ENCODE measurements around the gene SUPT5H.
A peak's percentile ranks its signal among the peaks of the same experiment; 100 is the strongest.
"Not testable (repeated sequence)": the region's sequence is repeated elsewhere in the genome, so short reads cannot be mapped to it uniquely, and the experiment has no call there.

Gene SUPT5H

DNA sequence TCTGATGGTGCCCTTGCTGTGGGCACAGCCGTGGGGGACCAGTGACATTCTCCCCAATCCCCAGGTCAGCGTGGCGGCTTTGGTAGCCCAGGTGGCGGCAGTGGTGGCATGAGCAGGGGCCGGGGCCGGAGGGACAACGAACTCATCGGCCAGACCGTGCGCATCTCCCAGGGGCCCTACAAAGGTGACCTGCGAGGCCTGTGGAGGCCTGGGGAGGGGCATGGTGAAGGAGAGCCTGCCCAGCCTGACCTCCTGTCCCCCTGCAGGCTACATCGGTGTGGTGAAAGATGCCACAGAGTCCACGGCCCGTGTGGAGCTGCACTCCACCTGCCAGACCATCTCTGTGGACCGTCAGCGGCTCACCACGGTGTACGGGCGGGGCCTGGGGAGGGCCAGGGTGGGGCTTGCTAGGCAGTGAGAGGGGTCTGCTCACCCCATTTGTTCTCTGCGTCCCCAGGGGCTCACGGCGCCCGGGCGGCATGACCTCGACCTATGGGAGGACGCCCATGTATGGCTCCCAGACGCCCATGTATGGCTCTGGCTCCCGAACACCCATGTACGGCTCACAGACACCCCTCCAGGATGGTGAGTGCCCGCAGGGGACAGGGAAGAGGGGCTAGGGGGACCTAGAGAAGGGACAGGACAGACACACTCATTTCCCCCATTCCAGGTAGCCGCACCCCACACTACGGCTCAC, 27.5 kb downstream of the SUPT5H start:
- no peak overlapping the region for H3K4me3 ChIP-seq (ENCODE audit: low read length)
- no peaks in the 10 kb centered on the region for H3K4me1 ChIP-seq (ENCODE audit: insufficient read depth, low read length)
- H3K9me3 ChIP-seq (ENCODE audit: low read length): no peaks in the 10 kb centered on the region
- peaks cover 82% of the 10 kb centered on the region for H3K36me3 ChIP-seq (ENCODE audit: insufficient read depth, low read length)
- no peaks in the 10 kb centered on the region for H3K27me3 ChIP-seq (ENCODE audit: insufficient read depth, low read length)
- no peak overlapping the region for H2AFZ ChIP-seq (ENCODE audit: low read depth, low read length)

DNA sequence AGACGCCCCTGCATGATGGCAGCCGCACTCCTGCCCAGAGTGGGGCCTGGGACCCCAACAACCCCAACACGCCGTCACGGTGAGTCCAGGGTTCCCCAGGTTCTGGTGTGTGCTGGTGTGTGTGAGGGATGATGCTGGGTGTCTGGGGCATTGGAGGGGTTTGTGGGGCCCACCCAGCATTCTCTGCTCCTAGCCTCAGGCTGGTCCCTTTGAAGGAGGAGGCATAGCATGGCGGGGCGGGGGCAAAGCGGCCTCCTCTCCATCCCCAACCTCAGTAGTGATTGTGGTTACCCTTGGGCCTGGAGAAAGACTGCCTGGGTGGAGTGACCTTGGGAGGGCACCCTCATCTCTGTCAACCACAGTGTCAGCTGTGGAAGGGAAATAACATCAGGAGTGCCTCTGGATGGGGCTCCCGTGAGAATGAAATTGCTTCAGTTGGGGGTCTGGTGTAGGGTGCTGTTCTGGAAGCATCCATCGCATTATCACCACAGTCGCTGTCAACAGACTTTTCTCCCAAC, 28.1 kb downstream of the SUPT5H start:
- no peaks in the 10 kb centered on the region for H3K27me3 ChIP-seq (ENCODE audit: insufficient read depth, low read length)

DNA sequence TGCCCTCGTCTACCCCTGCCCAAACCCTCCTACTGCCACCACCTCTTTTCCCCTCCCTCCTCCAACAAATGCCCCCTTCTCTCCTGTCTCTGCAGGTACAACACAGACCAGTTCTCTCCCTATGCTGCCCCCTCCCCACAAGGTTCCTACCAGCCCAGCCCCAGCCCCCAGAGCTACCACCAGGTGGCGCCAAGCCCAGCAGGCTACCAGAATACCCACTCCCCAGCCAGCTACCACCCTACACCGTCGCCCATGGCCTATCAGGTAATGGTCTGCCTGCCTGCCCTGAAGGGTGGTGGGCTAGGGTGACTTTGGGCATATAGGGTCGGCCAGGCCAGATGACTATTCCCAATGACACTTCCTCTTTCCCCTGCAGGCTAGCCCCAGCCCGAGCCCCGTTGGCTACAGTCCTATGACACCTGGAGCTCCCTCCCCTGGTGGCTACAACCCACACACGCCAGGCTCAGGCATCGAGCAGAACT, 28.8 kb downstream of the SUPT5H start:
- no peak overlapping the region for H2AFZ ChIP-seq (ENCODE audit: low read depth, low read length)
- H3K4me1 ChIP-seq (ENCODE audit: insufficient read depth, low read length): no peaks in the 10 kb centered on the region
- no peaks in the 10 kb centered on the region for H3K9me3 ChIP-seq (ENCODE audit: low read length)
- peaks cover 69% of the 10 kb centered on the region for H3K36me3 ChIP-seq (ENCODE audit: insufficient read depth, low read length)
- no peaks in the 10 kb centered on the region for H3K27me3 ChIP-seq (ENCODE audit: insufficient read depth, low read length)
- H3K4me3 ChIP-seq (ENCODE audit: low read length): no peak overlapping the region

More for the DNA sequence above, 28.1 kb downstream of the SUPT5H start:
- no peaks in the 10 kb centered on the region for H3K9me3 ChIP-seq (ENCODE audit: low read length)
- H3K4me1 ChIP-seq (ENCODE audit: insufficient read depth, low read length): no peaks in the 10 kb centered on the region
- H3K4me3 ChIP-seq (ENCODE audit: low read length): no peak overlapping the region
- peaks cover 75% of the 10 kb centered on the region for H3K36me3 ChIP-seq (ENCODE audit: insufficient read depth, low read length)
- no peak overlapping the region for H2AFZ ChIP-seq (ENCODE audit: low read depth, low read length)

DNA sequence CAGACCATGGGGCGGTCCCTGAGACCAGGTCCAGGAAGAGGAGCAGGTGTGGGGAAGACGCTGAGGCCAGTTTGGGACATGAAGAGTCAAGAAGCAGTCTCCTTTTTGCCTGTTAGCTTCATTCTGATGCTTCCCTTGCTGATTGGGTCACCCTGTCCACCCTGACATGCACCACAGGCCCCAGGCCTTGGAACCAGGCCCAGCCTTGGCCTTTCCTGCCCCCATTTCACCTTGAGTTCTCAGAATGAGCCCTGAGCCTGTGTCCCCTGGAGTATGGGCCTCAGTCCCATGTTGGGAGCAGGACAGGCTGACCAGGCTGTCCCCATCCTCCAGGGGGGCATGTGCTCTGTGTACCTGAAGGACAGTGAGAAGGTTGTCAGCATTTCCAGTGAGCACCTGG, 30.4 kb downstream of the SUPT5H start:
- no peaks in the 10 kb centered on the region for H3K27me3 ChIP-seq (ENCODE audit: insufficient read depth, low read length)
- no peak overlapping the region for H3K4me3 ChIP-seq (ENCODE audit: low read length)
- H2AFZ ChIP-seq (ENCODE audit: low read depth, low read length): no peak overlapping the region
- H3K4me1 ChIP-seq (ENCODE audit: insufficient read depth, low read length): peaks cover 6% of the 10 kb centered on the region
- no peaks in the 10 kb centered on the region for H3K9me3 ChIP-seq (ENCODE audit: low read length)
- peaks cover 53% of the 10 kb centered on the region for H3K36me3 ChIP-seq (ENCODE audit: insufficient read depth, low read length)

DNA sequence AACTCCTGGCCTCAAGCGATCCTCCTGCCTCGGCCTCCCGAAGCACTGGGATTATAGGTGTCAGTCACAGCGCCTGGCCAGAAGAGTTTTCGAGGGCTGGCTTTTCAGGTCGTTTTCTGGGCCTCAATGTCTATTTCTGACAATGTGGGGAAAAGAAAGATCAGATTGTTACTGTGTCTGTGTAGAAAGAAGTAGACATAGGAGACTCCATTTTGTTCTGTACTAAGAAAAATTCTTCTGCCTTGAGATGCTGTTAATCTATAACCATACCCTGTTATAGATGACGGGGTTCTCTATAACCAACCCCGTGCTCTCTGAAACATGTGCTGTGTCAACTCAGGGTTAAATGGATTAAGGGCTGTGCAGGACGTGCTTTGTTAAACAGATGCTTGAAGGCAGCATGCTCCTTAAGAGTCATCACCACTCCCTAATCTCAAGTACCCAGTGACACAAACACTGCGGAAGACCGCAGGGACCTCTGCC, 34.0 kb downstream of the SUPT5H start:
- H2AFZ ChIP-seq (ENCODE audit: low read depth, low read length); H3K4me3 ChIP-seq (ENCODE audit: low read length); H3K27me3 ChIP-seq (ENCODE audit: insufficient read depth, low read length); H3K9me3 ChIP-seq (ENCODE audit: low read length): not testable (repeated sequence)
- Histone ChIP-seq H3K36me3 (ENCODE audit: insufficient read depth, low read length) (peaks cover 29% of the 10 kb centered on the region), H3K4me1 (ENCODE audit: insufficient read depth, low read length) (peaks cover 19% of the 10 kb centered on the region)

DNA sequence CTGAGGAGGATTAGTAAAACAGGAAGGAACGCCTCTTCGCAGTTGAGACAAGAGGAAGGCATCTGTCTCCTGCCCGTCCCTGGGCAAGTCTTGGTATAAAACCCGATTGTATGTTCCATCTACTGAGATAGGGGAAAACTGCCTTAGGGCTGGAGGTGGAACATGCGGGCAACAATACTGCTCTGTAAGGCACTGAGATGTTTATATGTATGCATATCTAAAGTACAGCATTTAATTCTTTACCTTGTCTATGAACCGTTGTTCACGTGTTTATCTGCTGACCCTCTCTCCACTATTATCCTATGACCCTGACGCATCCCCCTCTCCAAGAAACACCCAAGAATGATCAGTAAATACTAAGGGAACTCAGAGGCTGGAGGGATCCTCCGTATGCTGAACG, 34.5 kb downstream of the SUPT5H start:
- Histone ChIP-seq H2AFZ (ENCODE audit: low read depth, low read length) (peak overlapping the region; percentile 93), H3K9me3 (ENCODE audit: low read length) (no peaks in the 10 kb centered on the region), H3K4me1 (ENCODE audit: insufficient read depth, low read length) (peaks cover 19% of the 10 kb centered on the region), H3K27me3 (ENCODE audit: insufficient read depth, low read length) (no peaks in the 10 kb centered on the region), H3K4me3 (ENCODE audit: low read length) (peak overlapping the region; percentile 99), H3K36me3 (ENCODE audit: insufficient read depth, low read length) (peaks cover 29% of the 10 kb centered on the region)

DNA sequence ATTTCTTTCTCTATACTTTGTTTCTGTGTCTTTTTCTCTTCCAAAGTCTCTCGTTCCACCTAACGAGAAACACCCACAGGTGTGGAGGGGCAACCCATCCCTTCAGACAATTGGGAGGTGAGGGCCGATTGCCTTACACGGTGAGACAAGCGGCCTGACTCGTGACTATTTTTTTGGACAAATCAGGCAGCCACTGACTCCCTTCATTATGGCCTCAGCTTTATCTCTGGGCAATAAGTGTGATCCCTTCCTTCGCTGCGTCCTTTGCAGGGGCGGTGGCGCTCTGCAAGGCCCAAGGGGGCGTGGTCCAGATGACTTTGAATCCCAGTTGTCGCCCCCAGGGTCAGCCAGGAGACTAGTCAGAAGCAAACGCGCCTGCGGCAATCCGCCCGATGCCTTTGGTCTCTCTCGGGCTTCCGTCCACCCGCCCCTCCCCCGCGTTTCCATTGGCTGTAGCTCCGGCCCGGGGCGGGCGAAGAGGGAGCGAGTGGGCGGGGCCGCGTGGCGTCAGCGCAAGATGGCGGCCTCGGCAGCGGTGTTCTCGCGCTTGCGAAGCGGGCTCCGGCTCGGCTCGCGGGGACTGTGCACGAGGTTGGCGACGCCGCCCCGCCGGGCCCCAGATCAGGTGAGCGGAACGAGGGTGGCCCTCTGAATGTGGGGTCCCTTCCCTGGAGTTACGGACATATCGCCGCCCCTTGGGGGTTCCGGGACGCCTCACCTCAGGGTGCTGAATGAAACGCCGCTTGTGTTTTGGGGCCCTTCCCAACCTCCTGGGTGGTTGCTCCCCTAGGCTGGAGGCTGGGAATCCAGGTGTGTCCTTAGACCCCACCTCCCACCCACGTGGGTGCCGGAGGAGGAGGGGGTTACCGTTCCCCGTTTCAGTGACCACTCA, 35.2 kb downstream of the SUPT5H start, which contains the start of gene TIMM50:
TSS of gene TIMM50 (plus strand) at position 502 of the 892 bp plus-strand sequence. CDS start at position 518, 16 bp downstream.
- Histone ChIP-seq H3K9me3 (ENCODE audit: low read length) (no peaks in the 10 kb centered on the region), H3K4me1 (ENCODE audit: insufficient read depth, low read length) (peaks cover 19% of the 10 kb centered on the region), H3K4me3 (ENCODE audit: low read length) (peak within 1 kb of the TSS; percentile 99), H3K27me3 (ENCODE audit: insufficient read depth, low read length) (no peaks in the 10 kb centered on the region), H2AFZ (ENCODE audit: low read depth, low read length) (peak within 1 kb of the TSS; percentile 93), H3K36me3 (ENCODE audit: insufficient read depth, low read length) (peaks cover 32% of the 10 kb centered on the region)

DNA sequence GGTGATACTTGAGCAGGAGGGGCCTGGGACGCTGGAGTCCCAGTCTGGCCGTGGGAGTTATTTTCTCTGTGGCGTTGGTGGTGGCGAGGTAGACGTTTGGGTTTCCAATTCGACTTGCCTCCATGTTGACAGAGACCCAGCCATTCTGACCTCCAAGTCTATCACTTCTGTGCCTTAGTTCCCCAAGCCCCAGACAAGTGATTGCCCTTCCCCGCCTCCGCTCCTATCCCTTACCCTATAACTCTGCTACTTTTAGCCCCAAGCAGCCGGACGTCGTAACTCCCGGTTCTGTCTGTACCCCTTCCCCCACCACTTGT, 35.8 kb downstream of the SUPT5H start:
- Histone ChIP-seq H3K4me1 (ENCODE audit: insufficient read depth, low read length) (peaks cover 19% of the 10 kb centered on the region), H2AFZ (ENCODE audit: low read depth, low read length) (peak overlapping the region; percentile 93), H3K4me3 (ENCODE audit: low read length) (peak overlapping the region; percentile 99), H3K36me3 (ENCODE audit: insufficient read depth, low read length) (peaks cover 33% of the 10 kb centered on the region), H3K9me3 (ENCODE audit: low read length) (no peaks in the 10 kb centered on the region), H3K27me3 (ENCODE audit: insufficient read depth, low read length) (no peaks in the 10 kb centered on the region)

DNA sequence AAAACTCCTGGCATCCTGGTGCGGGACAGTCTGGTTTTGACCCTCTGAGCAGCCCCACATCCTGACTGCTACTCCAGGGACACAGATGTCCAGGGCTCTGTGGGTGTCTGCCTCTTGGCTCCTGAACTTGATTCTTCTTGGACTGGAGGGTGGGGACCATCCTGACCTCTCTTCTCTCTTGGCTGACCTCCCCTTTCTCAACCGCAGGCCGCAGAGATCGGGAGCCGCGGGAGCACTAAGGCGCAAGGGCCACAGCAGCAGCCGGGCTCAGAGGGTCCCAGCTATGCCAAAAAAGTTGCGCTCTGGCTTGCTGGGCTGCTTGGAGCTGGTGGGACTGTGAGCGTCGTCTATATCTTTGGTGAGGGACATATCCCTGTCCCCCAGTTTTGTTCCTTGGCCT, 36.3 kb downstream of the SUPT5H start:
- no peaks in the 10 kb centered on the region for H3K27me3 ChIP-seq (ENCODE audit: insufficient read depth, low read length)
- peak overlapping the region; percentile 99 for H3K4me3 ChIP-seq (ENCODE audit: low read length)
- H2AFZ ChIP-seq (ENCODE audit: low read depth, low read length): no peak overlapping the region
- H3K9me3 ChIP-seq (ENCODE audit: low read length): no peaks in the 10 kb centered on the region
- peaks cover 19% of the 10 kb centered on the region for H3K4me1 ChIP-seq (ENCODE audit: insufficient read depth, low read length)
- H3K36me3 ChIP-seq (ENCODE audit: insufficient read depth, low read length): peaks cover 31% of the 10 kb centered on the region

DNA sequence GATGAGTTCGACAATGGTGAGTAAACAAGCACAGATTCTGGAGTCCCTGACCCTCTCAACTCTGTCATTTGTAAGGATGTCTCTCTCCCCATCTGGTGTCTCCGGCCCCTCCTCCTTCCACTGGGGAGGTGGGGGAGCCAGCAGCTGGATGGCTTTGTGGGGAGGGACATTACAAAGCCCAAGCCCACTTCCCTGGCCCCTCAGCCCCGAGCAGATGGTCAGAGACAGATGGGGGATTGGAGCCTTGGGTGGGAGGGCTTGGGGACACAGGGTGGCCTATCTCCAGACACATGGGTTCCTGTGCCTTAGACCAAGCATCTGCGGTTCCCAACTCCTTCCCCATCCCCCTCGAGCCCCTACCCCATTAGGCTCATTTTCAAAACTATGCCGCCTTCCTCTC, 37.8 kb downstream of the SUPT5H start:
- no peak overlapping the region for H2AFZ ChIP-seq (ENCODE audit: low read depth, low read length)
- H3K9me3 ChIP-seq (ENCODE audit: low read length): no peaks in the 10 kb centered on the region
- peaks cover 39% of the 10 kb centered on the region for H3K36me3 ChIP-seq (ENCODE audit: insufficient read depth, low read length)
- no peaks in the 10 kb centered on the region for H3K27me3 ChIP-seq (ENCODE audit: insufficient read depth, low read length)
- peaks cover 19% of the 10 kb centered on the region for H3K4me1 ChIP-seq (ENCODE audit: insufficient read depth, low read length)
- H3K4me3 ChIP-seq (ENCODE audit: low read length): no peak overlapping the region

DNA sequence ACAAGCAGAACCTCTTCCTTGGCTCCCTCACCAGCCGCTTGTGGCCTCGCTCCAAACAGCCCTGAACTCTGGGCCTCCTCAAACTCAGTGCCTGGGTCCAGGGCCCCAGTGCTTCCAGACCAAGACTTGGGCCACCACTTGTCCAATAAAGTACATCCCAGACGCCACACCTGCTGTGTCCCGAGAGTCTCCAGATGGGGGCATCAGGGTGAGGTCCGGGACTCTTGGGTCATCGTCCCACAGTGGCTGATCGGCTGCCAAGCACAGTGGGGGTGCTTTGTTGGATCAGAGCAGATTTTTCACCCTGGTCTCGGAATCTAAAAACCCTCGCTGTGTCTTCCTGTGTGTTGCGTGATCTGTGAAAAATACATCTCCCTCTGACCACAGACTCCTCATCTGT, 44.4 kb downstream of the SUPT5H start:
- Histone ChIP-seq H2AFZ (ENCODE audit: low read depth, low read length) (no peak overlapping the region), H3K4me1 (ENCODE audit: insufficient read depth, low read length) (no peaks in the 10 kb centered on the region), H3K27me3 (ENCODE audit: insufficient read depth, low read length) (no peaks in the 10 kb centered on the region), H3K4me3 (ENCODE audit: low read length) (no peak overlapping the region), H3K36me3 (ENCODE audit: insufficient read depth, low read length) (peaks cover 60% of the 10 kb centered on the region), H3K9me3 (ENCODE audit: low read length) (no peaks in the 10 kb centered on the region)

DNA sequence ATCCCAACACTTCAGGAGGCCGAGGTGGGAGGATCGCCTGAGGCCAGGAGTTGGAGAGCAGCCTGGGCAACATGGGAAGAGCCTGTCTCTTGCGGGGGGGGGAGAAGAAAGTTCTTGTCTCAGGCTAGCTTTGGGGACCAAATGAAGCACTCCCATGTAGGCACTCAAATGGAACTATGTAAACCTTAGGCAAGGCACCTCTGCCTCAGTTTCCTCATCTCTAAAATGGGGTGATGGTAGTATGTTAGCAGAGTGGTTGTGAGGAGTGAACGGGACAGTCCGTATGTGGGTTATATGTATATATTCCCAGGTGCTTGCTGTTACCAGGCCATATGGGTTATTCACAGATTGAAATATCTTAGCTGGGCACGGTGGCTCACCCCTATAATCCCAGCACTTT, 46.8 kb downstream of the SUPT5H start:
- Histone ChIP-seq H3K27me3 (ENCODE audit: insufficient read depth, low read length) (no peaks in the 10 kb centered on the region), H3K36me3 (ENCODE audit: insufficient read depth, low read length) (peaks cover 40% of the 10 kb centered on the region), H3K4me3 (ENCODE audit: low read length) (no peak overlapping the region), H3K9me3 (ENCODE audit: low read length) (no peaks in the 10 kb centered on the region), H2AFZ (ENCODE audit: low read depth, low read length) (no peak overlapping the region), H3K4me1 (ENCODE audit: insufficient read depth, low read length) (no peaks in the 10 kb centered on the region)

DNA sequence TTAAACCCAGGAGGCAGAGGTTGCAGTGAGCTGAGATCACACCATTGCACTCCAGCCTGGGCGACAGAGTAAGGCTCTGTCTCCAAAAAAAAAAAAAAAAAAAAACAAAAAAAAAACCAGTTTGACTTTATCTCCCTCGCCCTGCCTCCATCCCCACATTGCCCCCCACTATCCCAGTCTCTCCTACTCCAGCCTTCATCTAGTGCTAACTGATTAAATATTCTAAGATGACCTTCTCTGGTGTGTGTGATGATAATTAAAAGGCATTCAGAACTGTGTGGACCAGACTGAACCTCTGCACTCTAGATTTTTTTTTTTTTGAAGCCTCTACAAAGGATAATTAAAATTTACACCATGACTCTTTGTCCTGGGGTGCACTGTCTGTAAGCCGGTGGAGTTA, 47.4 kb downstream of the SUPT5H start:
- Histone ChIP-seq H3K36me3 (ENCODE audit: insufficient read depth, low read length) (peaks cover 38% of the 10 kb centered on the region), H3K27me3 (ENCODE audit: insufficient read depth, low read length) (no peaks in the 10 kb centered on the region), H3K4me3 (ENCODE audit: low read length) (no peak overlapping the region), H3K4me1 (ENCODE audit: insufficient read depth, low read length) (peaks cover 3% of the 10 kb centered on the region), H2AFZ (ENCODE audit: low read depth, low read length) (no peak overlapping the region), H3K9me3 (ENCODE audit: low read length) (no peaks in the 10 kb centered on the region)
